ENCODE results near the gene SLC9A3.

The SLC9A3 gene

GRCh38 chr5:502325-503079 lies 21.7 kb downstream of the SLC9A3 start:
- DNase-seq, result no peak

DNA sequence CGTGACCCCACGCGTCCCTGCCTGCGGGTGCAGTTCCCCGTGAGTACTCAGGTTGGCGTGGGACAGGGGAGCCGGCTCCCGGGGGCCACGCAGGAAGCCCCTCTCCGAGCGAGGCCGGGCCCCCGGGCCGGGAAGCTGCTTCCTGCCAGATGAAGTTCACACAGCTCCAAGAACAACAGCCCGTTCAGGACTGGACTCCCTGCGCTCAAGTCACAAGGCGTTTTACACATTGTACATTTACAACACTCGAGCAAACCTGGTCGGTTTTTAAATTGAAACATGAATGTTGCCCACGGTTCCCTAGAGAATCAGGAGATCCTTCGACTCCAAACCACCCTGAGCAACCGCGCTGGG lies 22.4 kb downstream of the SLC9A3 start:
- DNase-seq, result no peak

DNA sequence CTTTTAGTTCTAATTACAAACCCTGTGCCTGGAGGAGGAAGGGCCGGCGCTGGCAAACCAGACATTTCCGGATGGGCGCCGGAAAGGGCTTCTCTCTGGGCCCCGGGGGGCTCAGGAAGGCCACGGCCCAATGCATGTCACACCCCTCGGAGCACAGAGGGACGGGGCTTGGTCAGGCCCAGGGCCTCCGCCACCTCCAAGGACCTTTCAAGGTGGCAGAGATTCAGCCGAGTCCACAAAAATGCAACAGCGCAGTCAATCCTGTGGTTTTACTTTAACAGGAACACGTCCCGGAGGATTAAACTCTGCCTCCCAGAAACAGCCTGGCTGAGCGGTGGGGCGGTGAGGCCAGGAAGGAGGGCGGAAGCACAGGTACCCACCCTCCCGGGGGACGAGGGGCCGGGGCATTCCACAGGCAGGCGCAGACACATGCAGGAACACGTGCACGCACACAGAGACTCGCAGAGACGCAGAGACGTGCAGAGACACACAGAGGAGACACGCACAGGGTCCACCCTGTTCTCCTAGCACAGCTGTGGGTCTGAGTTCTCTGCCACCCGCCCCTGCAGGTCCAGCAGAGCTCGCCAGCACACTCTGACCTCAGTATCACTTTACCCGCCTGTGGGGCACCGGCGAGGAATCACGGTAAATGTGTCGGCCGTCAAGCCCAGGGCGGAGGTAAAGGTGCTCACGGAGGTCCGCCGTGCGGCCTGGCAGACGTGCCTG lies 23.0 kb downstream of the SLC9A3 start:
- no peak for DNase-seq

DNA sequence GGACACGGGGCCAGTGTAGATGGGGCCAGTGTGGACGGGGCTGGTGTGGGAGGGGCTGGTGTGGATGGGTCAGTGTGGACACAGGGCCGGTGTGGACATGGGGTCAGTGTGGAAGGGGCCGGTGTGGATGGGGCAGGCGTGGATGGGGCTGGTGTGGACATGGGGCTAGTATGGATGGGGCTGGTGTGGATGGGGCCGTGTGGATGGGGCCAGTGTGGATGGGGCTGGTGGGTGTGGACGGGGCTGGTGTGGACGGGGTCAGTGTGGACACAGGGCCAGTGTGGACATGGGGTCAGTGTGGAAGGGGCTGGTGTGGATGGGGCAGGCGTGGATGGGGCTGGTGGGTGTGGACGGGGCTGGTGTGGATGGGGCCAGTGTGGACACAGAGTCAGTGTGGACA lies 23.8 kb downstream of the SLC9A3 start:
- no peak for DNase-seq

- no peak for DNase-seq
Observed at GRCh38 chr5:499233-500209, 24.7 kb downstream of the SLC9A3 start.

- DNase-seq, result no peak
Observed at GRCh38 chr5:497871-498509, 26.3 kb downstream of the SLC9A3 start.

GRCh38 chr5:497090-497700 lies 27.1 kb downstream of the SLC9A3 start:
- no peak for DNase-seq

GRCh38 chr5:496028-496427 lies 28.2 kb downstream of the SLC9A3 start:
- DNase-seq, result no peak

- no peak for DNase-seq
Observed at GRCh38 chr5:494667-495255, 29.5 kb downstream of the SLC9A3 start.

DNA sequence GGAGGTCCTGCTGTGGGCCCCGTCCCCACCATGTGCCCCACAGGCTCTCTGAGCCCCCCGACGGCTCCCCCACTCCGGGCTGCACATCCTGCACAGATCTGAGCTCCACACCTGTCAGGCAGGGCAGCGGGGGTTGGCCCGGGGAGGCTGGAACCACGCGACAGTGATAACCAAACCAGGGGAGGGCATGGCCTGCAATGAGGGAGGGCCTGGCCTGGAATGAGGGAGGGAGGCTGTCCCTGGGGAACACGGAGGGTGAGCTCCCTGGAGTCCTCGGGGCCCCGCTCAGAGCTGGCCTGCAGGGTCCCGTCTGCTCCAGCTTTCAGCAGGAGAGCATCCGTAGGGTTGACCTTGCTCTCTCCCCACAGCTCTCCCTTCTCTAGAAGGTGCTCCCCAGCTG lies 30.5 kb downstream of the SLC9A3 start:
- no peak for DNase-seq

DNA sequence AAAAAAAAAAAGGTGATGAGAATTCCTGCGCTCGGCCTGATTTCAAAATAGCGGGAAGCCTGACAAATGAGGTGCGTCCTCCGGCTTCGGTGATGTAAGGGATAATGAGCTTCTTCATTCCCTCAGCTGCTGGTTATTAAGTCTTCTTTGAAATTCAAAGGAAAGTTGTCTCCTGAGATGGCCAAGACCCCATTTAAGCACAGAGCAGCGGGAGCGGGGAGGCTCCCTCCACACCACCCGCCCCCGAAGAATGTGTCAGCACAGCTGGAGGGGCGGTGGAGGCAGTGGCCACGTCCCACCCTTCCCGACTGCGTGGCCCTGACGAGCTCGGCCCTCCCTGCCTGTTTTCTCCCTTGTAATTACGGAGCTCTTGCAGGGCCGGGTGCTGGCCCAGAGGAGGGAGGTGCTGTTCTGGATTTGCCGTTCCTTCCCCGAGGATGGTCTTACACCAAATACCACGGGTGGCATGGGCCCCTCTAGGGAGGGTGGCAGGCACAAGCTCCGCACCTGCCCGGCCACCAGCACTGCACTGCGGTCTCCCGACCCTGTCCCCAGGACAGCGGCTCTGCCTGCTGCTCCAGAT lies 31.0 kb downstream of the SLC9A3 start:
- no peak for DNase-seq

- no peak for DNase-seq
Observed at GRCh38 chr5:492314-492893, 31.8 kb downstream of the SLC9A3 start.

DNA sequence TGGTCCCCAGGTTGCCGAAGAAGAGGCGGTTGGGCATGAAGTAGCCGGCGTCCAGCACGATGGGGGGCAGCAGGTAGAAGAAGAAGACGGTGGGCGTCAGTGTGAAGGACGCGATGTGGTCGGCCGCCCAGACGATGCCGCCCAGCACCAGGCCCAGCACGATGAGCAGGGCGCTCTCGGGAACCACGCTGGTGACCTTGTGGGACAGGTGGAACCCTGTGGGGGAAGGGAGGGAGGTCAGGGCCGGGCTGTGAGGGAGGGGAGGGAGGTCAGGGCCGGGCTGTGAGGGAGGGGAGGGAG lies 32.4 kb downstream of the SLC9A3 start:
- no peak for DNase-seq

- no peak for DNase-seq
Observed at GRCh38 chr5:491119-491855, 33.0 kb downstream of the SLC9A3 start.

- DNase-seq, result no peak
Observed at GRCh38 chr5:490116-491106, 33.8 kb downstream of the SLC9A3 start.

DNA sequence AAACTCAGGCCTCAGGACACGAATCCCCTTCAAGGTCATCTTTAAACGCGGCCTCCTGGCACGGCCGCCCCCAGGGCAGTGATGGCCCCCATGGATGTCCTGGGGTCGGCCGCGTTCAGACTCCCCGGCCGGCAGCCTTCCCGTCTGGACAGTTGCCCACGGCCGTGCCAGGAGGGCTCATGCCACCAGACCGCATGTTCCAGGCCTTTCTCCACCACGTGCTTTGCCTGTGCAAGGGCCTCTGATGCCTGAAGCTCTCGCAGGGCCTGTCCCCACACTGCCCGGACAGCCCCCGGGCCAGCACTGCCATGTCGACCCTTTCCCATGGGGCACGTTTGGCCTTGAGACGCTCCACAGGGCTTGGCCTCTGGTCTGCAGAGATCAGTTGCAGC lies 34.6 kb downstream of the SLC9A3 start:
- DNase-seq, result no peak

GRCh38 chr5:488744-489688 lies 35.2 kb downstream of the SLC9A3 start:
- DNase-seq, result no peak

- no peak for DNase-seq
Observed at GRCh38 chr5:488241-488640, 36.0 kb downstream of the SLC9A3 start.

Data from EL (cell line).